H9 (cell line): ENCODE measurements around the gene SEMA6A. TPM values are rescaled to one million over a fixed set of nuclear protein-coding genes. Genes with fewer than 3 reads are reported as not detected.

ENCODE experiments used
- DNase-seq: peaks from one replicate; pipeline ENCODE4 v3.0.0-alpha.2; 2017
- H2AFZ ChIP-seq: one replicate; pipeline ENCODE4 v1.6.1; 2013; ENCODE audit warnings: mild to moderate bottlenecking, low read length, control low read depth, moderate library complexity
- H2AK5ac ChIP-seq: 2 replicates; pipeline ENCODE4 v1.6.1; 2013; ENCODE audit warnings: low read length, control low read depth, mixed read lengths; ENCODE audit not compliant: insufficient read length
- H2BK120ac ChIP-seq: one replicate; pipeline ENCODE4 v1.6.1; 2013; ENCODE audit warnings: low read depth, mild to moderate bottlenecking, low read length, control low read depth, inconsistent platforms; ENCODE audit not compliant: poor library complexity, severe bottlenecking
- H2BK12ac ChIP-seq: 2 replicates; pipeline ENCODE4 v1.6.1; 2013; ENCODE audit warnings: low read length, control low read depth, mixed read lengths, low read depth; ENCODE audit not compliant: insufficient read length
- H2BK15ac ChIP-seq: 2 replicates; pipeline ENCODE4 v1.6.1; 2013; ENCODE audit warnings: low read depth, low read length, control low read depth
- H2BK20ac ChIP-seq: one replicate; pipeline ENCODE4 v1.6.1; 2013; ENCODE audit warnings: low read depth, mild to moderate bottlenecking, low read length, control low read depth, inconsistent platforms; ENCODE audit not compliant: poor library complexity, severe bottlenecking
- H2BK5ac ChIP-seq: 2 replicates; pipeline ENCODE4 v1.6.1; 2013; ENCODE audit warnings: low read length, control low read depth, mixed read lengths; ENCODE audit not compliant: insufficient read length
- H3K14ac ChIP-seq: 2 replicates; pipeline ENCODE4 v1.6.1; 2013; ENCODE audit warnings: low read length, control low read depth; ENCODE audit not compliant: insufficient read depth
- H3K18ac ChIP-seq: 2 replicates; pipeline ENCODE4 v1.6.1; 2013; ENCODE audit warnings: low read depth, mild to moderate bottlenecking, mixed read lengths, low read length, control low read depth; ENCODE audit not compliant: insufficient read length
- H3K23ac ChIP-seq: 2 replicates; pipeline ENCODE4 v1.6.1; 2013; ENCODE audit warnings: low read length, control low read depth, mixed read lengths, low read depth; ENCODE audit not compliant: insufficient read length
- H3K23me2 ChIP-seq: 2 replicates; pipeline ENCODE4 v1.6.1; 2013; ENCODE audit warnings: low read depth, mild to moderate bottlenecking, mixed read lengths, low read length, control low read depth; ENCODE audit not compliant: insufficient read length, poor library complexity, severe bottlenecking
- H3K27ac ChIP-seq: 2 replicates; pipeline ENCODE4 v1.5.1; 2013; ENCODE audit warnings: low read length, control low read depth, mixed read lengths, low read depth; ENCODE audit not compliant: insufficient read length
- H3K27me3 ChIP-seq: 2 replicates; pipeline ENCODE4 v1.6.1; 2013; ENCODE audit warnings: low read length, control low read depth, inconsistent platforms; ENCODE audit not compliant: insufficient read depth
- H3K4ac ChIP-seq: 2 replicates; pipeline ENCODE4 v1.6.1; 2013; ENCODE audit warnings: low read depth, mild to moderate bottlenecking, control low read depth, inconsistent platforms, low read length, moderate library complexity
- H3K4me1 ChIP-seq: 2 replicates; pipeline ENCODE4 v1.6.1; 2013; ENCODE audit warnings: low read length, control low read depth, inconsistent platforms; ENCODE audit not compliant: insufficient read depth
- H3K4me2 ChIP-seq: 2 replicates; pipeline ENCODE4 v1.6.1; 2013; ENCODE audit warnings: low read length, control low read depth, mixed read lengths; ENCODE audit not compliant: insufficient read length, insufficient read depth
- H3K56ac ChIP-seq: 2 replicates; pipeline ENCODE4 v1.6.1; 2013; ENCODE audit warnings: low read depth, mild to moderate bottlenecking, mixed read lengths, low read length, control low read depth; ENCODE audit not compliant: insufficient read length
- H3K79me1 ChIP-seq: 2 replicates; pipeline ENCODE4 v1.6.1; 2013; ENCODE audit warnings: low read depth, mild to moderate bottlenecking, moderate library complexity, low read length, control low read depth, inconsistent platforms; ENCODE audit not compliant: insufficient read depth, poor library complexity, severe bottlenecking
- H3K79me2 ChIP-seq: 2 replicates; pipeline ENCODE4 v1.6.1; 2013; ENCODE audit warnings: low read length, control low read depth, inconsistent platforms; ENCODE audit not compliant: insufficient read depth
- H3K9ac ChIP-seq: 2 replicates; pipeline ENCODE4 v1.6.1; 2013; ENCODE audit warnings: low read length, control low read depth, mixed read lengths; ENCODE audit not compliant: insufficient read length; ENCODE audit errors: extremely low read depth
- H3K9me3 ChIP-seq: one replicate; pipeline ENCODE4 v1.6.1; 2013; ENCODE audit warnings: low read depth, low read length, inconsistent platforms; ENCODE audit not compliant: control insufficient read depth
- H3T11ph ChIP-seq: one replicate; pipeline ENCODE4 v1.6.1; 2013; ENCODE audit warnings: mild to moderate bottlenecking, low read length, control low read depth, inconsistent platforms
- H4K20me1 ChIP-seq: one replicate; pipeline ENCODE4 v1.6.1; 2013; ENCODE audit not compliant: control insufficient read depth, insufficient read length, insufficient read depth
- H4K5ac ChIP-seq: 2 replicates; pipeline ENCODE4 v1.6.1; 2013; ENCODE audit warnings: low read depth, mild to moderate bottlenecking, mixed read lengths, low read length, control low read depth; ENCODE audit not compliant: insufficient read length
- H4K8ac ChIP-seq: replicated peaks from 2 replicates; pipeline ENCODE4 v1.6.1; 2013; ENCODE audit warnings: low read length, control low read depth, mixed read lengths, low read depth; ENCODE audit not compliant: insufficient read length
- H4K91ac ChIP-seq: 2 replicates; pipeline ENCODE4 v1.6.1; 2013; ENCODE audit warnings: low read depth, mild to moderate bottlenecking, moderate library complexity, mixed read lengths, low read length, control low read depth; ENCODE audit not compliant: insufficient read length
- H3K27ac Mint-ChIP-seq, 3 experiments: 2 replicates in 2 of 3; 3 replicates in 1 of 3; pipeline ENCODE4 v1.8.0; 2020 to 2021; ENCODE audit warnings: mixed read lengths in 3 of 3, mild to moderate bottlenecking in 1 of 3, moderate library complexity in 1 of 3
- H3K27me3 Mint-ChIP-seq: 2 replicates; pipeline ENCODE4 v1.8.0; 2021; ENCODE audit warnings: low read depth, mild to moderate bottlenecking, moderate library complexity, mixed read lengths
- H3K36me3 Mint-ChIP-seq, 3 experiments: 2 replicates in 2 of 3; 3 replicates in 1 of 3; pipeline ENCODE4 v1.8.0; 2020 to 2021; ENCODE audit warnings: low read depth in 3 of 3, mixed read lengths in 3 of 3; ENCODE audit not compliant: insufficient read depth in 1 of 3
- H3K4me1 Mint-ChIP-seq, 2 experiments: 2 replicates each; pipeline ENCODE4 v1.8.0; 2020; ENCODE audit warnings: mixed read lengths in 2 of 2
- H3K4me3 Mint-ChIP-seq, 2 experiments: 2 replicates in 1 of 2; 3 replicates in 1 of 2; pipeline ENCODE4 v1.8.0; 2020 to 2021; ENCODE audit warnings: mild to moderate bottlenecking in 2 of 2, mixed read lengths in 2 of 2, moderate library complexity in 1 of 2
- H3K9me3 Mint-ChIP-seq, 2 experiments: 2 replicates in 1 of 2; 3 replicates in 1 of 2; pipeline ENCODE4 v1.8.0; 2020; ENCODE audit warnings: mild to moderate bottlenecking in 2 of 2, mixed read lengths in 2 of 2, moderate library complexity in 1 of 2
- WGBS: extraction: QIAGEN DNeasy Blood & Tissue Kit; methylation state at CpG from one replicate; pipeline ENCODE4 v1.1.7; 2013; ENCODE audit warnings: missing lambda C conversion rate, low lambda C conversion rate, mixed read lengths; ENCODE audit not compliant: insufficient read length; ENCODE audit errors: extremely low coverage; 5-methylcytosine and 5-hydroxymethylcytosine counted together
- total RNA-seq: library from RNA; stranded (reverse); gene quantifications from 2 replicates; pipeline ENCODE4 v1.2.1, GENCODE V29; 2021
- TF ChIP-seq, protein P1 (sequence below): fragments of 200-600 bp; sonication (generic); conservative IDR thresholded peaks from 3 replicates; pipeline ENCODE4 v1.8.0; 2021; ENCODE audit warnings: antibody characterized with exemption, mild to moderate bottlenecking

The SEMA6A gene
- total RNA-seq, 1 experiment from 2014 or later: 354 TPM

DNA sequence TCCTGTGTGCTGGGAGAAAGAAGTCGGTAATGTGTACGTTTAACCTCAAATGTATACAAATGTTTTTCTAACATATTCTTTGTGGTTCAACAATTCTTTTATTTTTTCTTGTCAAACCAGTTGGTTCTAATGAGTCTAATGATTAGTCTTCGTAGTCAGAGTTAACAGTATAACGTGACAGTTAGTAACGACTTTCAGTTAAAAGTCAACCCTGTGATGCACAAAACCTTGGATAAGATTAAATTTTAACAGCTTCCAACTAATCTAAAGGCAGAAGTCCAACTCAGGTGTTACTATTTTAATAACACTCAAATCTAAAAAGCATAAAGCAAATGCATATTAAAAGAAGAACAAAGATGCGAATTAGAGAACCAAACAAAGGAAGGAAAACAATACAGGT, 47.0 kb downstream of the SEMA6A start:
- no peaks in the 10 kb centered on the region for H3K27me3 Mint-ChIP-seq
- H3K4me2 ChIP-seq: no peak overlapping the region
- H3K27ac ChIP-seq: no peak overlapping the region
- H3K9ac ChIP-seq: no peak overlapping the region
- H3K27me3 ChIP-seq: no peaks in the 10 kb centered on the region
- no peak overlapping the region for H3T11ph ChIP-seq
- peaks cover 91% of the 10 kb centered on the region for H3K79me2 ChIP-seq
- no peaks in the 10 kb centered on the region; a peak in 1 of 7 replicates for H3K36me3 Mint-ChIP-seq
- no peaks in the 10 kb centered on the region for H3K9me3 ChIP-seq
- WGBS: no CpG with 5 or more reads among the region's 6 CpGs
- H4K20me1 ChIP-seq: no peaks in the 10 kb centered on the region
- H2BK5ac ChIP-seq: no peak overlapping the region
- no peak overlapping the region for H4K8ac ChIP-seq
- H3K27ac Mint-ChIP-seq: no peak overlapping the region
- H4K5ac ChIP-seq: no peak overlapping the region
- H3K18ac ChIP-seq: no peak overlapping the region
- H2AK5ac ChIP-seq: no peak overlapping the region
- no peak overlapping the region for H3K56ac ChIP-seq
- H2BK12ac ChIP-seq: no peak overlapping the region
- H2BK120ac ChIP-seq: no peak overlapping the region
- no peak overlapping the region for H3K4ac ChIP-seq
- H3K4me3 Mint-ChIP-seq: no peak overlapping the region
- no peak overlapping the region for H3K23ac ChIP-seq
- no peak overlapping the region for H2AFZ ChIP-seq
- H3K79me1 ChIP-seq: no peaks in the 10 kb centered on the region
- H2BK15ac ChIP-seq: no peak overlapping the region
- DNase-seq: no peak
- H3K14ac ChIP-seq: no peak overlapping the region
- no peak overlapping the region for H4K91ac ChIP-seq
- peaks cover 82 to 85% of the 10 kb centered on the region in 2 experiments for H3K4me1 Mint-ChIP-seq
- TF ChIP-seq, protein P1, sequence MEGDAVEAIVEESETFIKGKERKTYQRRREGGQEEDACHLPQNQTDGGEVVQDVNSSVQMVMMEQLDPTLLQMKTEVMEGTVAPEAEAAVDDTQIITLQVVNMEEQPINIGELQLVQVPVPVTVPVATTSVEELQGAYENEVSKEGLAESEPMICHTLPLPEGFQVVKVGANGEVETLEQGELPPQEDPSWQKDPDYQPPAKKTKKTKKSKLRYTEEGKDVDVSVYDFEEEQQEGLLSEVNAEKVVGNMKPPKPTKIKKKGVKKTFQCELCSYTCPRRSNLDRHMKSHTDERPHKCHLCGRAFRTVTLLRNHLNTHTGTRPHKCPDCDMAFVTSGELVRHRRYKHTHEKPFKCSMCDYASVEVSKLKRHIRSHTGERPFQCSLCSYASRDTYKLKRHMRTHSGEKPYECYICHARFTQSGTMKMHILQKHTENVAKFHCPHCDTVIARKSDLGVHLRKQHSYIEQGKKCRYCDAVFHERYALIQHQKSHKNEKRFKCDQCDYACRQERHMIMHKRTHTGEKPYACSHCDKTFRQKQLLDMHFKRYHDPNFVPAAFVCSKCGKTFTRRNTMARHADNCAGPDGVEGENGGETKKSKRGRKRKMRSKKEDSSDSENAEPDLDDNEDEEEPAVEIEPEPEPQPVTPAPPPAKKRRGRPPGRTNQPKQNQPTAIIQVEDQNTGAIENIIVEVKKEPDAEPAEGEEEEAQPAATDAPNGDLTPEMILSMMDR: no peak
- no peaks in the 10 kb centered on the region for H3K9me3 Mint-ChIP-seq
- peaks cover 10% of the 10 kb centered on the region for H3K4me1 ChIP-seq
- no peak overlapping the region for H2BK20ac ChIP-seq
- H3K23me2 ChIP-seq: no peaks in the 10 kb centered on the region
